ENCODE measurements around the gene DOCK4.

The DOCK4 gene

DNA sequence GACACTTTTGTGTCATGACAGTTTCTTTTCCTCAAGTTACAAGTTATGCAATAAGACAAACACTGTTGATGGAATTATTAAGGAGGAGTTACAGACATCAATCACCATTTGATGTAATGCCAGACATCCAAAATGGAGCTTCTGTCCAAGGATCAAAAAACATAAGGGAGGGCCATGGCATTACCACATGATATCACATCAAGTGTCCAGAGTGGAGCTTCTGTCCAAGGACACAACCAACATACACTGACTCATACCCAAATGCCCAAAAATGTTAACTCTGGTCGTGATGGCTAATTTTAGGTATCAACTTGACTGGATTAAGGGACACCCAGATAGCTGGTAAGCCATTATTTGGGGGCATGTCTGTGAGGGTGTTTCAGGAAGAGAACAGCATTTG lies 140.4 kb downstream of the DOCK4 start:
- Mint-ChIP-seq H3K27ac (no peak overlapping the region), H3K4me3 (no peak overlapping the region), H3K36me3 (ENCODE audit: low read depth) (no peaks in the 10 kb centered on the region), H3K27me3 (no peaks in the 10 kb centered on the region), H3K9me3 (no peaks in the 10 kb centered on the region), H3K4me1 (ENCODE audit: low read depth) (peaks cover 18% of the 10 kb centered on the region)
- intact Hi-C loops (cut with micrococcal nuclease) = no loop called here

DNA sequence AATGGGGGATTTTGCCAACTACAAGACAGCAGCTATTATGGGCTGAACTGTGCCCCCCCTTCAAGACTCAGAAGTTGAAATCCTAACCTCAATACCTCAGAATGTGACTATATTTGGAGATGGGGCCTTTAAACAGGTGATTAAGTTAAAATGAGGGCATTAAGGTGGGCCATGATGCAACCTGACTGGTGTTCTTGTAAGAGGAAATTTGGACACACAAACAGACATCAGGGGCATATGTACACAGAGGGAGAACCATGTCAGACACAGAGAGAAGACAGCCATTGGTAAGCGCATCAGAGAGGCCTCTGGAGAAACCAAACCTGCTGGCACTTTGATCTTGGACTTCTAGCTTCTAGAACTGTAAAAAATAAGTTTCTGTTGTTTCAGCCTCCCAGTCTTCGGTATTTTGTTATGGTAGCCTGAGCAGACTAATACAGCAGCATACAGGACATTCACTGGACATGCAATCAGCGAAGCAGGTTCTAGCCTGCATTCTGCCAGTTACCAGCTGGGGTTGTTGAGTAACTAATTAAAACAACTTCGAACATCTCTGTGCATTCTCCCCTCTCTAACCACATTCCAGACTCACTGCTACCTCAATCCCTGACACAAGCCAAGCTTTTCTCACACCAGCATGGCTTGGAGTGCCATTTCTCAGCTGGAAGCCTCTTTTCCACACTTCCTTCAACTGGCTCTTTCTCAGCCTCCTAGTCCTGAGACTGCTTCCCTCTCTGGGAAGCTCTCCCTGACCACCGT lies 141.4 kb downstream of the DOCK4 start:
- Mint-ChIP-seq H3K4me3 (no peak overlapping the region), H3K27me3 (no peaks in the 10 kb centered on the region), H3K4me1 (ENCODE audit: low read depth) (peaks cover 16% of the 10 kb centered on the region), H3K36me3 (ENCODE audit: low read depth) (no peaks in the 10 kb centered on the region), H3K9me3 (no peaks in the 10 kb centered on the region), H3K27ac (no peak overlapping the region)
- intact Hi-C loops (cut with micrococcal nuclease) = no loop called here

DNA sequence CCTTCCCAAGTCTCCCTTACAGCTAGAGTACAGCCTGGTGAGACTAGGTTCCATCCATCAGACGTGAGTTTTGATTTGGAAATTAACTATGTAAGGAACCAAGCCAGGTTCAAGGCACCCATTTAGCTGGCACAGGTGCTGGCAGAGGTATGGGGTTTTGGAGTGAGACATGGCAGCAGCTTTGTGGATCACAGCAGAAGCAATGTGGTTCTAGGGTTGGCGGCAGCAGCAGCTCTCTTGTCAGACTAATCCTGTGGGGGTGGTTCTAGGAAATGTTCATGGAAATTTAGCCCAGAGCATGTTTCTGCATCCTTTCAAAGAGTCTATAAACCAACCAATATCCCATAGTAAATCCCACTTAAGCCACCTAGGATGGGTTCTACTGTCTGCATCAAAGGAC lies 142.2 kb downstream of the DOCK4 start:
- Mint-ChIP-seq H3K36me3 (ENCODE audit: low read depth) (no peaks in the 10 kb centered on the region), H3K27me3 (no peaks in the 10 kb centered on the region), H3K9me3 (no peaks in the 10 kb centered on the region), H3K4me1 (ENCODE audit: low read depth) (peaks cover 17% of the 10 kb centered on the region), H3K27ac (no peak overlapping the region), H3K4me3 (no peak overlapping the region)
- intact Hi-C loops (cut with micrococcal nuclease) = no loop called here

DNA sequence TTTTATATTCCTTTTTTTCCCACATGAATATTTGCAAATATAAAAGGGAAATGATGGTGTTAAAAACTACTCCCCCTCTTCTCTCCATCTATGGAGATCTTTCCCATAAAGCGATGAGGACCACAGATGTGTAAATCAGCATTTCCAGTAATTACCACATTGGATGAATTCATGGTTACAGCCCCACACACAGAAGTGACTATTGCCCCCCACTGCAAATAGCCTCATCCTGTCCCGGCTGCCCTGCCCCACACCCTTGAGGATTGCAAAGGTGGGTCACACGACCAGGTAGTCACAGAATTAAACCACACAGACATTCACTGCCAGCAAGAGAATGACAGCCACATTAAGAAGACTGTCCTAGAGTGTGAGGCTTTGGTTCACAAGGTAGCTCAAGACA lies 145.1 kb downstream of the DOCK4 start:
- intact Hi-C loops (cut with micrococcal nuclease) = no loop called here
- H3K36me3 Mint-ChIP-seq (ENCODE audit: low read depth) = no peaks in the 10 kb centered on the region
- H3K9me3 Mint-ChIP-seq = no peaks in the 10 kb centered on the region
- no peak overlapping the region for H3K4me3 Mint-ChIP-seq
- no peak overlapping the region for H3K27ac Mint-ChIP-seq
- H3K4me1 Mint-ChIP-seq (ENCODE audit: low read depth) = peaks cover 24% of the 10 kb centered on the region
- no peaks in the 10 kb centered on the region for H3K27me3 Mint-ChIP-seq

DNA sequence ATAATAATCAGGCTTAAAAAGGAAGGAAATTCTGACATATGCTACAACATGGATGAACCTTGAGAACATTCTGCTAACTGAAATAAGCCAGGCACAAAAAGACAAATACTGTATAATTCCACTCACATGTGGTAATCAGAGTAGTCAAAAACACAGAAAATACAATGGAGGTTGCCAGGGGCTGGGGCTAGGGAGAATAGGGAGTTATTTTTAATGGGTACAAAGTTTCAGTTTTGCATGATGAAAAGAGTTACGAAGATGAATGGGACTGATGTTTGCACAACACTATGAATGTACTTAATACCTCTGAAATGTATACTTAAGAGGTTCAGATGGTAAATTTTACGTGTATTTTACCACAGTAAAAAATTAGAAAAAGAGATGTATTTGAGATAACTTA lies 145.6 kb downstream of the DOCK4 start:
- H3K27ac Mint-ChIP-seq = no peak overlapping the region
- H3K27me3 Mint-ChIP-seq = no peaks in the 10 kb centered on the region
- no peaks in the 10 kb centered on the region for H3K9me3 Mint-ChIP-seq
- H3K36me3 Mint-ChIP-seq (ENCODE audit: low read depth) = no peaks in the 10 kb centered on the region
- peaks cover 24% of the 10 kb centered on the region for H3K4me1 Mint-ChIP-seq (ENCODE audit: low read depth)
- no peak overlapping the region for H3K4me3 Mint-ChIP-seq
- intact Hi-C loops (cut with micrococcal nuclease) = no loop called here

DNA sequence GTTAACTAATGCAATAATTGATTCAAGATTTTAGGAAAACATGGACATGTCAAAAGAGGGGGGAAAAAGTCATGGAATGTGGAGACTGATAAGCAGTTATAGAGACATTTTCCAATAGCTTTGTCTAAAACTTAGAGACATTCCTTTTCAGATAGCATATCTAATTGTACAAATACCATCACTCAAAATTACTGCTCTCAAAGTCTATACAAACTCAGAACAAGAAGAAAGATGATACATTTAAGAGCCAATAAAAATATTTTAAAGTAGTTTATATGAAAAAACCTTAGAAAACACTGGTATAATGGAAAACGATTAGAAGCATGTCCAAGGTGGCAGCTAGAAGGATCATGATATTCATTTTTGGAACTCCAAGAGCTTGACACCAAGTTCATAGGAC lies 146.5 kb downstream of the DOCK4 start:
- no peaks in the 10 kb centered on the region for H3K9me3 Mint-ChIP-seq
- peaks cover 24% of the 10 kb centered on the region for H3K4me1 Mint-ChIP-seq (ENCODE audit: low read depth)
- no peaks in the 10 kb centered on the region for H3K36me3 Mint-ChIP-seq (ENCODE audit: low read depth)
- intact Hi-C loops (cut with micrococcal nuclease) = no loop called here
- H3K27me3 Mint-ChIP-seq = no peaks in the 10 kb centered on the region
- H3K4me3 Mint-ChIP-seq = no peak overlapping the region
- H3K27ac Mint-ChIP-seq = peak overlapping the region; percentile 20

DNA sequence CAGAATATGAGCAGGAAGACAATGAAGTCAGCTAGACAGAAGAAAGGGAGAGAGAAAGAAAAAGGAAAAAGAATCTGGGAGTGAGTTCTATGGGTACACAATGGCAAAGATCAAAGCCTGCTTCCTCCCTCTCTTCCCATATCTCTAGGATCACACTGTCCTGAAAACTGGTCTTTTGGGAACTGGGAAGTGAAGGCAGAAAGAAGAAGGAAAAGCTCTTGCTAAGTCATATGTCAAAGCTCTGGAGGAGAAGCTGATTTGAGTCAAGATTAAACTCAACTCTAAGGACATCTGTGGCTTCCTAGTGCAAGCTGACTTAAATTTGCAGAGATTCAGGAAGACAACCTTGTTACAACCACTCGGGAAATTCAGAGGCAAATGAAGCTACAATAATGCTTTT lies 147.5 kb downstream of the DOCK4 start:
- H3K4me3 Mint-ChIP-seq = no peak overlapping the region
- intact Hi-C loops (cut with micrococcal nuclease) = no loop called here
- peaks cover 24% of the 10 kb centered on the region for H3K4me1 Mint-ChIP-seq (ENCODE audit: low read depth)
- peak overlapping the region; percentile 20 for H3K27ac Mint-ChIP-seq
- no peaks in the 10 kb centered on the region for H3K9me3 Mint-ChIP-seq
- no peaks in the 10 kb centered on the region for H3K36me3 Mint-ChIP-seq (ENCODE audit: low read depth)
- H3K27me3 Mint-ChIP-seq = no peaks in the 10 kb centered on the region

DNA sequence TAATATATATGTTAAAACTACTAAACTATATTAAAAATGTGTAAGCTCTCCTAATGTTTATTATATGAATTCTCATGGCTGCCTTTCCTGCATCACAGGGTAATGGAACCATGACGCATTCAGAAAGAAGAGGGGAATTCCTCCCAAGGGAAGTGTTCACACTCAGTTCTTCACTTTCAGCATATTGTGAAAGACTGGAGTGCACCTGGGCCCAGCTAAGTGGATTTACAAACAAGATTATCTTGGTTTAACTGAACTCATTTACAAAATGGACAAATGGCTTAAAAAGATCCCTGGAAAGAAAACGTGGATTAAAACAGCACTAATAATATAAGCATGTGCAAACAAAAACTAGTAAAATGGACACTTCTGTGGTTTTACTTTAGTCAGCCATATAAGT lies 149.8 kb downstream of the DOCK4 start:
- H3K9me3 Mint-ChIP-seq = no peaks in the 10 kb centered on the region
- no peaks in the 10 kb centered on the region for H3K27me3 Mint-ChIP-seq
- H3K36me3 Mint-ChIP-seq (ENCODE audit: low read depth) = no peaks in the 10 kb centered on the region
- intact Hi-C loops (cut with micrococcal nuclease) = no loop called here
- H3K4me1 Mint-ChIP-seq (ENCODE audit: low read depth) = peaks cover 24% of the 10 kb centered on the region
- no peak overlapping the region for H3K4me3 Mint-ChIP-seq
- H3K27ac Mint-ChIP-seq = no peak overlapping the region

DNA sequence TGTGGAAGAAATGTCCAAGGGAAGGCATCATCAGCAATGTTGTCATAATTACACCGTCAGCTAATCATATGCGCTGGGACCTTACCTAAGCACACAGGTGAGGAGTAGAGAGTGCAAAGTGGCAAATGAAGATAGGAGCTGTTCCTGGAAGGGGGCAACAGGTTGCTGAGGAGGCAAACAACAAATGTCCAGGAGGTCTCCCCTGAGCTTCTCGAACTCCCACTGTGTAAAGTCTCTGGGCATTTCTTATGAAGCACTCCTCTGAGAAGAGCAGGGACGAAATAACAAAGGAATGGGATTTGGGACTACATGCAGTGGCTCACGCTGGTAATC lies 152.5 kb downstream of the DOCK4 start:
- H3K27ac Mint-ChIP-seq = no peak overlapping the region
- no peaks in the 10 kb centered on the region for H3K27me3 Mint-ChIP-seq
- no peaks in the 10 kb centered on the region for H3K9me3 Mint-ChIP-seq
- H3K36me3 Mint-ChIP-seq (ENCODE audit: low read depth) = no peaks in the 10 kb centered on the region
- intact Hi-C loops (cut with micrococcal nuclease) = no loop called here
- H3K4me3 Mint-ChIP-seq = no peak overlapping the region
- peaks cover 5% of the 10 kb centered on the region for H3K4me1 Mint-ChIP-seq (ENCODE audit: low read depth)

DNA sequence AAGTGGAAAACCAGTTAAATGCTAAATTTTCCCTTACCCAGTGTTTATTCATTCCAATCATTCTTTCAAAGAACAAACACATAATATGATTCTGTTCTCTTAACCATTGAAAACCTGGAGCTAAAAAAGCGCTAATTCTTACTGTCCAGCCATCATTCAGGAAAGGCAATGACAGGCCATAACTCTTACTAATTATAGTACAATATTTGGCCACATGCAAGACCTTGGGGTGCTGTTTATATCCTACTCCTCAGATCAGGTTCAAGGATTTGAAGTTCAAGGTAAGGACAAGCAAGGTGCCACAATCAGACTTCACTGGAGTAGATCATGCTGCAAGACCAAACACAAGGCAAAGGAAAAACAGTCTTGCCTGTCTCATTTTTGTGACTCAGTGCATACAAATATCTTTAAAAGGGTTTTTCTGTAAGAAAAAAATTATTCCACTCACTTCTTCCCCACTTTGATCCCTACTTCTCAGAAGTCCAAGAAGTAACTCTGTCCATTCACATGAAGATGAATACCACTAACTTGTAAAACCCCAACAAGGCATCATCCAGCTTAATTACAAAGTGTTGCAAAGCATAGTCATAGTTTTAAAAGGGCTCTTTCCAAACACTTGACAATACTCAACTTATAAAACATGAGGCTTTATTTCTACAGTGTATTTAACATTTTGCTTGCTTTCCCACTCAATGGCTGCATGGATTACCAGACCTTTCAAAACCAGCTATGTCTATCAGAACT lies 153.0 kb downstream of the DOCK4 start:
- Mint-ChIP-seq H3K4me3 (no peak overlapping the region), H3K36me3 (ENCODE audit: low read depth) (no peaks in the 10 kb centered on the region), H3K4me1 (ENCODE audit: low read depth) (no peaks in the 10 kb centered on the region), H3K27me3 (no peaks in the 10 kb centered on the region), H3K9me3 (no peaks in the 10 kb centered on the region), H3K27ac (no peak overlapping the region)
- intact Hi-C loops (cut with micrococcal nuclease) = no loop called here

DNA sequence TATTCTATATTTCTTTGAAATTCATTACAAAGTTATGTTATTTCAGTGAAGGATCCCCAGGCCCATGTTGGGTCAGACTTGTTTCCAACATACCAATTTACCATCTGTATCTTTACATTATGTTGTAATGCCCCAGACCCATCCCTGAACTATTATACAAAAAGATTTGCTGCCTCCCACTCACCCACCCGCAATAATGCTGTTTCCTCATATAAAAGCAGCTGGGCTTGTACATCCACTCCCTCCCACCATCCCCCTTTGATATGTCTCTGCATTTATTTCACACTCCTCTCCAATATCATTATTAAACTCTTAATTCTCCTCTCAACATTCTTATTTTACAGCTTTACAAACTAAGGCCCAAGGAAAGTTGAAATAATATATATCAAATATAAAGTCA lies 153.7 kb downstream of the DOCK4 start:
- Mint-ChIP-seq H3K27me3 (no peaks in the 10 kb centered on the region), H3K4me1 (ENCODE audit: low read depth) (no peaks in the 10 kb centered on the region), H3K36me3 (ENCODE audit: low read depth) (no peaks in the 10 kb centered on the region), H3K27ac (no peak overlapping the region), H3K4me3 (no peak overlapping the region), H3K9me3 (no peaks in the 10 kb centered on the region)
- intact Hi-C loops (cut with micrococcal nuclease) = no loop called here

DNA sequence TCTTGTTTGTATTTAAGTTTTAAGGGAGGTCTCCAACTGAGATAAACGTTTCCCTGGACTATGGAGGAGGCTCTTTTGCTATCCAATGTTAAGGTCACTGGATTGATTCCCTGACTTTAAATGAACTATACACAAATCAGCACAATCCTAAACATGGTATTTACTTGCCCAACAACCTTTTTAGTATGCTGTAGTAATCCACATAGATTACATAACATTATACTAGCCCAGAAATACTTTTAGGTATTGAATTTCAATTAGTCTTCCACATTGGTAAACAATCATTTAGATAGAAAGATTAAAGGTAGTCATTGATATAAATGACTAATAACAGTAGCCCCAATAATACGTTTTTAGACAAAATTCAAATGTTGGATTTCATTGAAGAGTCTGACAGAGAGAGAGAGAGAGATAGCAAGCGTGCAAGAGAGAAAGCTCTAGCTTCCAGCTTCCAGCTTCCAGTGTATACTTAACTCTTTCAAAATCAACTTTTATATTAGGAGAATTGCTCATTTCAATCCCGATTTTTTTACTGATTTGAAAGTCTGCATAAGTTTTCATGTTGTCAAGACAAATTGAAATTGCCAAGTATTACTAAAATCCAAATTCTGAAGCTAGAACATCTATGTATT lies 155.8 kb downstream of the DOCK4 start:
- H3K27ac Mint-ChIP-seq = no peak overlapping the region
- no peak overlapping the region for H3K4me3 Mint-ChIP-seq
- intact Hi-C loops (cut with micrococcal nuclease) = no loop called here
- peaks cover 8% of the 10 kb centered on the region for H3K9me3 Mint-ChIP-seq
- H3K36me3 Mint-ChIP-seq (ENCODE audit: low read depth) = no peaks in the 10 kb centered on the region
- no peaks in the 10 kb centered on the region for H3K4me1 Mint-ChIP-seq (ENCODE audit: low read depth)
- no peaks in the 10 kb centered on the region for H3K27me3 Mint-ChIP-seq

DNA sequence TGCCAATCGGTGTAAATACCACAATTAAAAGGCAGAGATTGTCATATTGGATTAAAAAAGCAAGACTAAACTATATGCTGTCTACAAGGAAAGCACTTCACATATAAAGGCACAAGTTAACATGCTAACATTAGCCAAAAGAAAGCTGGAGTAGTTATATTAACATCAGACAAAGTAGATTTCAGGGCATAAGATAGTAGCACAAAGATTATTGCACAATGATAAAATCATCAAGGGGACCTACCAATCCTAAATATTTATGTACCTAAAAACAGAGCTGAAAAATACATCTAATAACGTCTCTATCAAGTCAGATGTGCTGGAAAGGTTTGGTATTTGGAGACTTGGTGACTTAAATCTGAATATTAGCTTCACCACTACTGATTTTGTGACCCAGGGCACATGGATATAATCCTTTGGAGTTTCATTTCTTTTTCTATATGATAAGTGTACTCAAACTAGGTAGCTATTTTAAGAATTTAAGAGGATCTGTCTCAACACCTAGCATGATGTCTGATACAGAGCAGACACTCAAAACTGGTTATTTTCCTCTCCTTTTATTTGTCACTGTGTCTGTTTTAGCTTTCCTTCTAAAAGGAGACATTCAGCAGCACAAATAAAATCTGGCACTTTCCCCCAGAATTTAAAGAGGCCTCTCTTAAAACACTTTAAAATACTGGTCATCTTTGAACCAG lies 156.5 kb downstream of the DOCK4 start:
- intact Hi-C loops (cut with micrococcal nuclease) = no loop called here
- H3K4me1 Mint-ChIP-seq (ENCODE audit: low read depth) = peaks cover 4% of the 10 kb centered on the region
- H3K4me3 Mint-ChIP-seq = no peak overlapping the region
- H3K9me3 Mint-ChIP-seq = peaks cover 8% of the 10 kb centered on the region
- H3K36me3 Mint-ChIP-seq (ENCODE audit: low read depth) = no peaks in the 10 kb centered on the region
- no peak overlapping the region for H3K27ac Mint-ChIP-seq
- no peaks in the 10 kb centered on the region for H3K27me3 Mint-ChIP-seq

DNA sequence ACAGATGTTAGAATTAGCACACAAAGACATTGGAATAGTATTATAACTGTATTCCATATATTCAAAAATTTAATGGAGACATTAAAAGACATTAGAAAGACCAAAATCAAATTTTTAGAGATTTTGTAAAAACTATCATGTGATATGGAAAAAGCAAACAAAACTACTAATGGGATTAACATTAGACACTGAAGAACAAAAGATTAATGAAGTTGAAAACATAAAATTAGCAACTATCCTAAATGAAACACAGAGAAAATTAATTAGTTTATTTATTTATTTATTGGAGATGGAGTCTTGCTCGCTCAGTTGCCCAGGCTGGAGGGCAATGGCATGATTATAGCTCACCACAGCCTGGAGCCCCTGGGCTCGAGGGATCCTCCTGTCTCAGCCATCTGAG lies 158.8 kb downstream of the DOCK4 start:
- no peak overlapping the region for H3K4me3 Mint-ChIP-seq
- no peak overlapping the region for H3K27ac Mint-ChIP-seq
- H3K36me3 Mint-ChIP-seq (ENCODE audit: low read depth) = no peaks in the 10 kb centered on the region
- H3K9me3 Mint-ChIP-seq = peaks cover 8% of the 10 kb centered on the region
- H3K4me1 Mint-ChIP-seq (ENCODE audit: low read depth) = peaks cover 8% of the 10 kb centered on the region
- no peaks in the 10 kb centered on the region for H3K27me3 Mint-ChIP-seq
- intact Hi-C loops (cut with micrococcal nuclease) = no loop called here
